Transverse colon (tissue), 4 donors: ENCODE results near the gene TRANK1. TPM values are rescaled to one million over a fixed set of nuclear protein-coding genes. Genes with fewer than 3 reads are reported as not detected.

Experiments
- DNase-seq: peaks from one replicate; pipeline ENCODE4 v3.0.0-alpha.2; 2019
- H3K27ac ChIP-seq, 4 donors: fragments of 200-600 bp; sonication (generic); 2 replicates each; pipeline ENCODE4 v1.5.1; 2016 to 2018; ENCODE audit warnings: inconsistent platforms in 4 of 4
- H3K27me3 ChIP-seq: fragments of 200-600 bp; sonication (generic); 2 replicates; pipeline ENCODE4 v1.5.1; 2017; ENCODE audit warnings: inconsistent platforms
- H3K36me3 ChIP-seq, 4 donors: fragments of 200-600 bp; sonication (generic); 2 replicates each; pipeline ENCODE4 v1.5.1; 2017 to 2019; ENCODE audit warnings: inconsistent platforms in 4 of 4
- H3K4me1 ChIP-seq, 4 donors: fragments of 200-600 bp; sonication (generic); 2 replicates each; pipeline ENCODE4 v1.5.1; 2017 to 2020; ENCODE audit warnings: inconsistent platforms in 4 of 4
- H3K4me3 ChIP-seq, 4 donors: fragments of 200-600 bp; sonication (generic); 1 replicate in 1 of 4; 2 replicates in 3 of 4; pipeline versions ENCODE4 v1.5.1 to v1.6.1; 2017 to 2019; ENCODE audit warnings: inconsistent platforms in 4 of 4
- H3K9me3 ChIP-seq, 2 donors: fragments of 200-600 bp; sonication (generic); 2 replicates each; pipeline ENCODE4 v1.5.1; 2017 to 2019; ENCODE audit warnings: inconsistent platforms in 2 of 2
- EP300 ChIP-seq: sonication (generic); formaldehyde crosslinking; IDR thresholded peaks from one replicate; pipeline ENCODE4 v1.6.1; 2017; ENCODE audit warnings: antibody characterized with exemption, low read depth
- POLR2A ChIP-seq: fragments of 450-650 bp; IDR thresholded peaks from one replicate; pipeline ENCODE4 v1.6.1; 2016; ENCODE audit warnings: antibody characterized with exemption, mild to moderate bottlenecking, moderate library complexity
- POLR2AphosphoS5 ChIP-seq, 3 donors: sonication (generic); formaldehyde crosslinking; IDR thresholded peaks; one replicate each; pipeline ENCODE4 v1.6.1; 2016; ENCODE audit warnings: antibody characterized with exemption in 3 of 3
- WGBS, 2 donors: methylation state at CpG; one replicate each; pipeline ENCODE4 v1.1.5; 2018; ENCODE audit warnings: low coverage in 1 of 2; 5-methylcytosine and 5-hydroxymethylcytosine counted together
- in situ Hi-C, 4 donors: fragments of 200-750 bp; cut with MboI; loops; one replicate each; pipeline versions ENCODE4 v1.15.0 to v1.15.1; 2017; ENCODE audit warnings: low sequenced_read_pairs in 3 of 4, low pct_ligation_motif_present in 1 of 4, low pct_unique_long_range_greater_than_20kb in 1 of 4
- intact Hi-C: fragments of 100-400 bp; cut with DNase I; formaldehyde crosslinking; loops from one replicate; pipeline ENCODE4 v1.15.1; 2023; ENCODE audit warnings: low total_unique reads
- total RNA-seq, 4 donors: library from RNA; depleted of rRNA; stranded (reverse); fragments of >200 nt; gene quantifications; one replicate each; pipeline ENCODE4 v1.1.0, GENCODE V29; 2016
- TF ChIP-seq, protein P1 (sequence below), 5 experiments: fragments of 200-600 bp in 3 of 5; fragments of 450-650 bp in 2 of 5; sonication (generic) in 3 of 5; IDR thresholded peaks; 1 replicate in 2 of 5; 2 replicates in 3 of 5; pipeline ENCODE4 v1.5.1; 2016 to 2017; ENCODE audit warnings: antibody characterized with exemption in 5 of 5, inconsistent platforms in 3 of 5, mild to moderate bottlenecking in 2 of 5, moderate library complexity in 1 of 5

The TRANK1 gene
- total RNA-seq, 4 donors from 2014 or later = 91.5 to 179 (median 116) TPM

DNA sequence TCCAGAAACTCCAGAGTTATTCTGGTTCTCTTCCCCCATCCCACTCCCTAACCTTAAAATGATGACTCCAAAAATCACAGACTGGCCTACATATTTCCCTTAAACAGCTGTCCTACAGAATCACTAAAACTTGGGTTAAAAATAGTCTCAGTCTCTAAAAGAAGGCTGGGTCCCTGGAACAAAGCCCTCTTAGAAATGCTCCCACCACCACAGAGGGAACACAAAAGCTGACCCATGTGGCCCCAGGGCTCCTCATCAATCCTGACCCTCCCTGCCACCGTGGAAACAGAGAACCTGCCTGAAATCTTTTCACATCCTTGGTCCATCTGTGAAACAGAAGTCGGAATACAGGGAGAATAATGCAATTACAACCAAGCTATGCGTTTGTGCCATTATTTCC is 124.8 kb downstream of the TRANK1 start:
- no peak overlapping the region for H3K27ac ChIP-seq
- DNase-seq = no peak
- intact Hi-C loops (no loop called here), in situ Hi-C loops (no loop called here)
- 81 to 82% methylated on average over 3 of the region's 3 CpGs for WGBS, 2 donors
- TF ChIP-seq, protein P1, sequence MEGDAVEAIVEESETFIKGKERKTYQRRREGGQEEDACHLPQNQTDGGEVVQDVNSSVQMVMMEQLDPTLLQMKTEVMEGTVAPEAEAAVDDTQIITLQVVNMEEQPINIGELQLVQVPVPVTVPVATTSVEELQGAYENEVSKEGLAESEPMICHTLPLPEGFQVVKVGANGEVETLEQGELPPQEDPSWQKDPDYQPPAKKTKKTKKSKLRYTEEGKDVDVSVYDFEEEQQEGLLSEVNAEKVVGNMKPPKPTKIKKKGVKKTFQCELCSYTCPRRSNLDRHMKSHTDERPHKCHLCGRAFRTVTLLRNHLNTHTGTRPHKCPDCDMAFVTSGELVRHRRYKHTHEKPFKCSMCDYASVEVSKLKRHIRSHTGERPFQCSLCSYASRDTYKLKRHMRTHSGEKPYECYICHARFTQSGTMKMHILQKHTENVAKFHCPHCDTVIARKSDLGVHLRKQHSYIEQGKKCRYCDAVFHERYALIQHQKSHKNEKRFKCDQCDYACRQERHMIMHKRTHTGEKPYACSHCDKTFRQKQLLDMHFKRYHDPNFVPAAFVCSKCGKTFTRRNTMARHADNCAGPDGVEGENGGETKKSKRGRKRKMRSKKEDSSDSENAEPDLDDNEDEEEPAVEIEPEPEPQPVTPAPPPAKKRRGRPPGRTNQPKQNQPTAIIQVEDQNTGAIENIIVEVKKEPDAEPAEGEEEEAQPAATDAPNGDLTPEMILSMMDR (IDR thresholded peaks at IDR 0.05) = no peak
- TF ChIP-seq POLR2A (no peak), EP300 (no peak), POLR2AphosphoS5 (IDR thresholded peaks at IDR 0.05) (no peak)
- H3K36me3 ChIP-seq = no peaks in the 10 kb centered on the region
- no peaks in the 10 kb centered on the region for H3K27me3 ChIP-seq
- no peaks in the 10 kb centered on the region for H3K4me1 ChIP-seq
- no peak overlapping the region for H3K4me3 ChIP-seq
- H3K9me3 ChIP-seq = no peaks in the 10 kb centered on the region

DNA sequence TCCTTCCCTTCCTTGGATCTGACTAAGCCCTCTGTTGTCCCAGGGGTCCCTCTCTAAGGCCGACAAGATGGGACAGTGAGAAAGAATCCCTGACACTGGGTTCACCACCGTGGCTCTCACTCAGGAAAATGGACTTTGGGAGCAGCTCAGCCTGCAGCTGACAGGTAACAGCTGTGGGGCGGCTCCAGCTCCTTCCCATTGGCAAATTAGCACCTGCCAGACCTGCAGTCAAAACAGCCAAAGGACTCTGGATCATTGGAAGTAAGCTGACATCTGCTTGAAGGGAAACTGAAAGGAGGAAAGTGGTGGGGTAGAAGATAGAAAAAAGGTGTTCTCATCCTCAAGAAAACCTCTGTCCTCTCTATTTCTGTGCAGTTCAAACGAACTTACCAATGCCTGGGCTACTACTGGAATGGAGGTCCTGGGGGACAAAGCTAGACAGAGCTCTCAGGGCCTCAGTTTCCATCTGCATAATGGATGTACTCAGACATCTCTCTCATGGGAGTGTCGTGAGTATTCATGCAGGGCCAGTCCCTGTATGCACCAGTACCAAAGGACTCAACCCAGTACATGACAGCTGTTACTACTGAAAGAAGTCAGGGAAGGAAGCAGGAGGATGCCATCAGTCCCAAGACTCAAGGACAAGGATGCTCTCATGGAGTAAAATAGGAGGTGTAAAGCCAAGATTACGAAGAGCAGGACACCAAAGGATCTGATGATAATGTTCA is 126.9 kb downstream of the TRANK1 start:
- H3K4me1 ChIP-seq = no peaks in the 10 kb centered on the region
- no peak overlapping the region for H3K27ac ChIP-seq
- in situ Hi-C loops = no loop called here
- no peak overlapping the region for H3K4me3 ChIP-seq
- no peaks in the 10 kb centered on the region for H3K27me3 ChIP-seq
- WGBS, 2 donors = 63 to 89% methylated on average over 1 to 6 of the region's 6 CpGs
- no peak for TF ChIP-seq POLR2A
- no peak for DNase-seq
- H3K9me3 ChIP-seq = no peaks in the 10 kb centered on the region
- H3K36me3 ChIP-seq = no peaks in the 10 kb centered on the region
- intact Hi-C loops = no loop called here

DNA sequence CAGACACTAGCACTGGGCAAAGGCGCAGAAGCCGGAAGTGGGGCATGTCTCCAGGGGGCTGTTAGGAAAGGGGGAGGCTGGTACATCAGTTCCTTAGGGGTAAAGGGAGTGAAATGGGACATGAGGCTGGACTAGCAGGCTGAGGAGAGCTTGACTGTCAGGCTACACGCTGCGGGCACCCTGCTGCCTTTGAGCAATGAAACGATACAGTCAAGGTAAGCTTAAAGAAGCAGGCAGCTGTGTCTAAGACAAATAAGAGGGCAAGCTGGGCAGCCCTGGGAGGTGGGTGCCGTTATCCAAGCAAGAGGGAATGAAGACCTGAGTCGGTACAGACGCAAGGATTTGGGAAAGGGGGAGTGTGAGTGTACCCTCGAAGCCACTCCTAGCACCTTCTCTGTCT is 129.5 kb downstream of the TRANK1 start:
- Histone ChIP-seq H3K27me3 (no peaks in the 10 kb centered on the region), H3K36me3 (no peaks in the 10 kb centered on the region), H3K4me1 (no peaks in the 10 kb centered on the region), H3K27ac (no peak overlapping the region), H3K4me3 (no peak overlapping the region), H3K9me3 (no peaks in the 10 kb centered on the region)
- TF ChIP-seq EP300 = no peak
- no peak for TF ChIP-seq POLR2AphosphoS5 (IDR thresholded peaks at IDR 0.05)
- no peak for TF ChIP-seq POLR2A
- TF ChIP-seq, protein P1 (IDR thresholded peaks at IDR 0.05) = no peak
- in situ Hi-C loops = no loop called here
- 89% methylated on average over 9 of the region's 9 CpGs; no CpG with 5 or more reads in 1 of the 2 donors for WGBS, 2 donors
- no peak for DNase-seq
- intact Hi-C loops = no loop called here

DNA sequence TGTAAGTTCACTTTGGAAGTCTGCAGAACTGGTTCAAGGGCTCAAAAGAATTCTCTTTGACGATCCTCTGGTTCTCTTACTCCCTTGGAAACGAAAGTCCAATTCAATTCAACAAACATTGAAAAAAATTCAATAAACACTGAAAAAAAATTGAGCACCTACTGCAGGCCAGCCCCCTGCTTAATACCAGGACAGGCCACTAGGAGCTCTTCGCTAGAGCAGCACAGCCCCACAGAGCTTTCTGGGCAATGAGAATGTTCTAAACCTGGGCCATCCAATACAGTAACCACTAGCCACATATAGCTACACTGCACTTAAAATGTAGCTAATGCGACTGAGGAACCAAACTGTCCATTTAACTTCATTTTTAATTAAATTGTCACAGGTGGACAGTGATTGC is 130.1 kb downstream of the TRANK1 start:
- no peaks in the 10 kb centered on the region for H3K9me3 ChIP-seq
- intact Hi-C loops = no loop called here
- in situ Hi-C loops = no loop called here
- H3K4me1 ChIP-seq = no peaks in the 10 kb centered on the region
- no peak overlapping the region for H3K4me3 ChIP-seq
- DNase-seq = no peak
- WGBS, 2 donors = 32 to 62% methylated on average over 3 to 4 of the region's 4 CpGs
- H3K27me3 ChIP-seq = no peaks in the 10 kb centered on the region
- no peak for TF ChIP-seq EP300
- H3K27ac ChIP-seq = no peak overlapping the region
- H3K36me3 ChIP-seq = no peaks in the 10 kb centered on the region

DNA sequence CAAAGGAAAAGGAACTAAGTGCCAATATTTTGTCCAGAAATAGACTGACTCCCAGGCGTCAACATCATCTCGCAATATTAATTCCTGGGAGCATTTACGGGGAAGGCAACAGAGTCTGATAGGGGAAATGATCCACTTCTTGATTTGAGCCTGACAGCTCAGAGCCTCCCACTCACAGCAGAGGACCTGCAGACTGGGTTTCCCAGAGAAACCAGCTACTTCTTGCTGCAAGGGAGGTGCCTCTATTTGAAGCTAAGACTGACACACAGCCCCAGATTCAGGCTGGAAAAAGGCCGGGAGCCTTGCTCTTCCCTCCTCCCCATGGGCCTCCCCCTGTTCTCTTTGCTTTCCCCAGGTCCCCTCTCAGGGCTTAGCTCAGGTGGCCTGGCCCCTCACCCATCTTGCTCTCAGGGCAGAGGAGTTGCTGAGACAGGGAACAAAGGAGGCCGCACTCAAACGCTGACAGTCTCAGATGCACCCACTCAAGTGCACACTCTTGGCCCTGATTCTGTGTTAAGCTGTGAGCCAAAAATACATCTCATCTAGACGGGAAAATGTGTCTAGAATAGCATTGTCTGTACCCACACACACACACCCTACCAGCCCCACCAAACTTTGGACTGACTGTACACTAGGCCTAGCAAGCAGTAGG is 130.7 kb downstream of the TRANK1 start:
- 0 to 68% methylated on average over 1 to 7 of the region's 7 CpGs for WGBS, 2 donors
- Histone ChIP-seq H3K9me3 (no peaks in the 10 kb centered on the region), H3K27me3 (no peaks in the 10 kb centered on the region), H3K4me3 (no peak overlapping the region), H3K27ac (no peak overlapping the region), H3K36me3 (no peaks in the 10 kb centered on the region), H3K4me1 (no peaks in the 10 kb centered on the region)
- intact Hi-C loops (no loop called here), in situ Hi-C loops (no loop called here)
- DNase-seq = no peak
- no peak for TF ChIP-seq POLR2A
- no peak for TF ChIP-seq POLR2AphosphoS5 (IDR thresholded peaks at IDR 0.05)
- TF ChIP-seq, protein P1 (IDR thresholded peaks at IDR 0.05) = no peak
- TF ChIP-seq EP300 = no peak
